DMS53 (cell line): ENCODE measurements around the gene TNFAIP8L1.
A peak's percentile ranks its signal among the peaks of the same experiment; 100 is the strongest.
"Not testable (repeated sequence)": the region's sequence is repeated elsewhere in the genome, so short reads cannot be mapped to it uniquely, and the experiment has no call there.

Source experiments
- DNase-seq: peaks from one replicate; lab custom pipeline; 2025; lab: John Stamatoyannopoulos, UW

TNFAIP8L1 gene

DNA sequence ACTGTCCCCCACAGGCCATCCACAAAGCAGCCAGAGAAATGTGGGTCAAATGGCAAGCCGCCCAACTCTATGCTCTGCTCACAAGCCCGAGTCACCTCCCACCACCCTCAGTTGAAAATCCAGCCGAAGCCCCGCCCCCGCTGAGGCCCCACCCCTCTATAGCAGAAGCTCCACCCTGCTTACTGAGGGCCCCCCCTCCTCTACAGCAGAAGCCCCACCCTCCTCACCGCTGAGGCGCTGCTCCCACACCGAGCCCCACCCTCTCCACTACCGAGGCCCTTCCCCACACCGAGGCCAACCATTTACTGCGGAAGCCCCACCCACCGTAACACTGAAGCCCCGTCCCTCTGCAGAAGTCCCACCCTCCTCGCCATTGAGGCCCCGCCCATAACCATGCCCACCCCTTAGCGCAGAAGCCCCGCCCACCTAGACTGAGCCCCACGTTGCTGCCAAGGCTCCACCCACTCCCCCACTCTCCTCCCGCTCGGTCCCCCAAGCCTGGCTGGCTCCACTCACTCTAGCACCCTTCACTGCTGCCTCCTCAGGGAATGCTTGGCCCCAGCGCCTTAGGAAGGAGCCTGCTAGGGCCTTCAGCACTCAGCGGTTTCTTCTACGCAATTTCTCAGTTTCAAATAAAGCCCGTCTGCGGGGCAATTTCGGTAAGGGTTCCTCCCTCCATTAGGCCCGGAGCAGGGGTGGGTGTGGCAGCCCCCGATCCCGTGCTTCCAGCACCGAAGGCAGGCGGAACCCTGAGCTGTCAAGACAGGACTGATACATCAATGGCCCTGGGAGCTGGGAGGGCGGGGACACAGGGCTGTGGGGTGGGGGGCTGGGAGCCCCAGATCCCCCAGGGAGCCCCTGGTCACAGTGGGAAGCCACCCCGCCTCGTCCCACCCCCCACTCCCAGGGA is 39.8 kb downstream of the TNFAIP8L1 start:
- peak; percentile 44 for DNase-seq

DNA sequence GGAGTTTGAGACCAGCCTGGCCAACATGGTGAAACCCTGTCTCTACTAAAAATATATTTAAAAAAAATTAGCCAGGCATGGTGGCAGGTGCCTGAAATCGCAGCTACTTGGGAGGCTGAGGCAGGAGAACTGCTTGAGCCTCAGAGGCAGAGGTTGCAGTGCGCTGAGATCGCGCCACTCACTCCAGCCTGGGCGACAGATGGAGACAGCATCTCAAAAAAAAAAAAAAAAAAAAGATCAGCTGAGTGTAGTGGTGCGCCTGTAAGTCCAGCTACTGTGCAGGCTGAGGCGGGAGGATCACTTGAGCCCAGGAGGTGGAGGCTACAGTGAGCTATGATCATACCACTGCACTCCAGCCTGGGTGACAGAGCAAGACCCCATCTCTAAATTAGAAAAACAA is 40.7 kb downstream of the TNFAIP8L1 start:
- not testable (repeated sequence) for DNase-seq

GRCh38 chr19:4682417-4683200 is 43.3 kb downstream of the TNFAIP8L1 start:
- no peak for DNase-seq

- DNase-seq = no peak
Observed at GRCh38 chr19:4684312-4685095, 45.2 kb downstream of the TNFAIP8L1 start.

GRCh38 chr19:4686700-4687099 is 47.4 kb downstream of the TNFAIP8L1 start:
- DNase-seq = no peak

- no peak for DNase-seq
Observed at GRCh38 chr19:4687396-4687795, 48.1 kb downstream of the TNFAIP8L1 start.

- no peak for DNase-seq
Observed at GRCh38 chr19:4688587-4688986, 49.3 kb downstream of the TNFAIP8L1 start.

GRCh38 chr19:4689403-4689802 is 50.1 kb downstream of the TNFAIP8L1 start:
- no peak for DNase-seq

- DNase-seq = no peak
Observed at GRCh38 chr19:4690361-4690760, 51.0 kb downstream of the TNFAIP8L1 start.

DNA sequence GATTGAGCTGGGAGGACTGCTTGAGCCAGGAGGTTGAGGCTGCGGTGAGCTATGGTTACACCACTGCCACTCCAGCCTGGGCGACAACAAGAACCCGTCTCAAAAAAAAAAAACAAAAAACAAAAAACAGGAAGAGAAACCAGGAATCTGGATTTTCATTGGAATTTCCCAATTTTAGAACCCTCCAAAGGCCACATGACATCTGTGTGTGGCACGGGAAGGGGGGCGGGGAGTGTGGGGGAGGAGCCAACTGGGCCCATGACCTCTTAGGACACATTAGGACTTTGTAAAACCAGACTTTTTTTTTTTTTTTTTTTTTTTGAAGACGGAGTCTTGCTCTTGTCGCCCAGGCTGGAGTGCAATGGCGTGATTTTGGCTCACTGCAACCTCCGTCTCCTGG is 52.1 kb downstream of the TNFAIP8L1 start:
- DNase-seq = no peak

GRCh38 chr19:4692251-4693077 is 53.1 kb downstream of the TNFAIP8L1 start:
- no peak for DNase-seq

DNA sequence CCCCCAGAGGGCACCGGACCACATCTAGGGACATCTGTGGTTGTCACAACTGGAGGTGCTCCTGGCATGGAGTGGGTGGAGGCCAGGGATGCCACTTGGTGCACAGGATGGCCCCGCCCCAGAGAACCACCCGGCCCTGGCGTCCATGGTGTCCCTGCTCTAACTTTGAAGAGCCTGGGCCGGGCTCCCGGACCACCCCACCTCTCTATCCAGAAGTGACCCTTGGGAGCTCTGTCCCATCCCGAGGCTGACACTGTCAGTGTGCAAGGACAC is 53.7 kb downstream of the TNFAIP8L1 start:
- no peak for DNase-seq

GRCh38 chr19:4693471-4694121 is 54.3 kb downstream of the TNFAIP8L1 start:
- no peak for DNase-seq

DNA sequence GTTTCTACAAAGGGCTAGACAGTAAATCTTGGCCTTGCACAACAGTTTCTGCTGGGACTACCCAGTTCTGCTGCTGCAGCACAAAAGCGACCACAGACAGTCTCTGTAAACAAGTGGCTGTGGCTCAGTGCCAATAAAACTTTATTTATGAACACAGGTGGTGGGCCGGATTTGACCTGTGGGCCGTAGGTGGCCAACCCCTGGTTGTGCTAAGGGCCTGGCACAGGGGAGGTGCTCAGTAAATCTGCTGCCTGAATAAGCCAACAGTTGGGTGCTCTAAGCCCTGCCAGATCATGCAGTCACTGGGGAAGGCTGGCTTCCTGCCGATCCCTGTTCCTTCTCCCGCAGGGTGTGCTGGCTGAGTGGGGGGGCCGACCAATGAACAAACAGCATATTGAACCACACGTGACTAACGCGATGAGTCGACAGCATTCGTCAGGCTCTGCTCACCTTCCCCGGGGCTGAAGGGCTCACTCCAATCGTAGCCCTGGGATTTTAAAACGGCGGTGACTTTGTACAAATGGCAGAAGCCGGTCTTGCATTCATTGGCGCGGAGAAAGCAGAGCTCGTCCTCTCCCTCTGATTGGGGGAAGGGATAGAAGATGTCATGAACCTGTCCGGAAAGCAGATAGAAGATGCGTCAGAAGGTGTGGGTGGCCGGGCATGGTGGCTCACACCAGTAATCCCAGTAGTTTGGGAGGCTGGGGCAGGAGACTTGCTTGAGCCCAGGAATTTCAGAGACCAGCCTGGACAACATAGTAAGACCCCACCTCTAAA is 55.1 kb downstream of the TNFAIP8L1 start:
- DNase-seq = no peak

GRCh38 chr19:4695224-4695731 is 56.0 kb downstream of the TNFAIP8L1 start:
- no peak for DNase-seq

- DNase-seq = no peak
Observed at GRCh38 chr19:4697304-4697703, 58.0 kb downstream of the TNFAIP8L1 start.

DNA sequence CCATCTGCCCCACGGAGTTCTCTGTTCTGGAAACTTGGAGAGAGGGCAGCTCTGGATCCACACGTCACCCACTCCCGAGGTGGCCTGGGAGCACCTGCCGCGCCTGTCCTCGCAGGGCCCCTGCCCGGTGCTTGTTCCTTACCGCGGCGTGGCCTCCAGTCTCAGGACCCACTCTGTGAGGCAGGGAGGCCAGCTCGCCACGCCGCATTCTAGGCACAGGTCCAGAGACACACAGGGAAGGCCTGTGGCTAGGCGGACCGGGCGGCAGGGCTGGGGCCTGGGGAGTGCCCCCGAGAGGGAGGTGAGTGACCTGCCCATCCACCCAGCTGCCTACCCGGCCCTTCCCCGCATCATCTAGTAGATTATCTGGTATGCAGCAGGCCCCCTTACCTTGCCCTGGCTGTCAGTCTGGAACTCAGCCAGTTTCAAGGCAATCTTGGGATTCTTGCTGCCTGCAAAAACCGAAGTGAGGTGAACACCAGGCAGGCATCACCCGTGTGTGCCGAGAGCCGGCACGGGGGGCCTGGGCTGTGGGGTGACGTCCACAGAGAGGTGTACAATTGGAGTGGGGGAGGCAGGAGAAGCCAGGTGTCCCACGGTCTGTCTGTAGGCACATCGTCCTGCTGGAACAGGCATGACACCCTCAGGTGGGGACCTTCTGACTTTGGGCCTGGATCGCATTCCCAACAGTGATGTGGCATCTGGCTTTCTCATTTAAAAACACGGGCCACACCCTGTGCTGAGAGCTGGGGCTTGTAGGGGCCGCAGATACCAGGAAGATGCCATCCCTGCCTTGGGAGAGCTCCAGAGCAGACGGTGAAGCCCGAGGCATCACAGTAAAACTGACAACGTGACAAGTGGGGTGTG is 60.7 kb downstream of the TNFAIP8L1 start:
- no peak for DNase-seq

DNA sequence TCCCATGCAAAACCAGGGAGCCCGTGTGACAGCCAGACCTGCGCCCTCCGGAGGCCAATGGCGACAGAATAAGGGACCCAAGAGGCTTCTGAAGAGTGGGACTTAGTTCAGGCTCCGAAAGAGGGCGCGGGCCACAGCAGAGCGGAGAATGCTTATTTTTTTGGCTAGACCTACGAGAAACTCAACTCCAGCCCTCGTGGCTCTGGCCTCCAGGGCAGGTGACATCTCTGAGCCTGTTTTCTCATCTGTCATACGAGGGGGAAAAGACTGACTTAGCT is 61.3 kb downstream of the TNFAIP8L1 start:
- DNase-seq = no peak

DNA sequence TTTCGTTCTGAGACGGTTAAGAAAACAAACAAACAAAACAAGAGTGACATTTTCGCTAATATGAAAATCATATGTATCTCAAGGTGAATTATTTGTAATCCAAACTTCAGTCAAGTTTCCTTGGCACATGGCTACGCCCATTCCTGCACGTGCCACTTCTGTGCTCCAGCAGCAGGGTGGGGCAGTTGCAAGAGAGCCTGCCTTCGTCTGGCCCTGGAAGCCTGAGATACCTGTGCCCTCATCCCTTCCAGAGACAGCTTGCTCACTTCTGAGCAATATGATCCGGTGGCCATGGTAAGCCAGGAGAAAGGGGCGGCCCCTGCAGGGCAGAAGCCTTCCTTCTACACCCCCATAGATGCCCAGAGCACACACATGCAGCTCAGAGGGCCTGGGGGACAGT is 62.2 kb downstream of the TNFAIP8L1 start:
- no peak for DNase-seq
